GM12878 (cell line): Measurements from ENCODE around the gene TOP2A. TPM values are rescaled to one million over a fixed set of nuclear protein-coding genes. Genes with fewer than 3 reads are reported as not detected.

Source experiments
- BHLHE40 ChIP-seq, 2 experiments: fragments of 450-650 bp in 1 of 2; IDR thresholded peaks; 2 replicates each; pipeline ENCODE4 v1.6.1; 2011 to 2017; ENCODE audit warnings: low read depth in 2 of 2, borderline replicate concordance in 1 of 2, improper control_type of control experiment in 1 of 2, low read length in 1 of 2, mild to moderate bottlenecking in 1 of 2
- LARP7 ChIP-seq: fragments of 450-650 bp; IDR thresholded peaks from 2 replicates; pipeline ENCODE4 v1.6.1; 2017; ENCODE audit warnings: mild to moderate bottlenecking
- MYB ChIP-seq: fragments of 150-350 bp; IDR thresholded peaks from 2 replicates; pipeline ENCODE4 v1.6.1; 2014; ENCODE audit warnings: mild to moderate bottlenecking, low read depth, low read length, borderline replicate concordance
- MYC ChIP-seq: IDR thresholded peaks from 2 replicates; pipeline ENCODE4 v1.6.1; 2011; ENCODE audit warnings: mild to moderate bottlenecking, low read length, moderate library complexity, inconsistent platforms; ENCODE audit not compliant: insufficient read depth, insufficient replicate concordance, insufficient read length, severe bottlenecking
- RAD21 ChIP-seq: IDR thresholded peaks from 2 replicates; pipeline ENCODE4 v1.6.1; 2011; ENCODE audit warnings: mild to moderate bottlenecking, low read depth, low read length, moderate library complexity; ENCODE audit not compliant: insufficient read depth
- SREBF2 ChIP-seq: IDR thresholded peaks from 2 replicates; pipeline ENCODE4 v1.6.1; 2012; ENCODE audit warnings: mild to moderate bottlenecking, low read length
- YY1 ChIP-seq: IDR thresholded peaks from 2 replicates; pipeline ENCODE4 v1.6.1; 2011; ENCODE audit warnings: low read depth, mild to moderate bottlenecking, low read length
- ZNF274 ChIP-seq: IDR thresholded peaks from one replicate; pipeline ENCODE4 v1.8.0; 2011; ENCODE audit not compliant: insufficient read length, insufficient read depth
- polyA plus RNA-seq, 11 experiments: library from polyadenylated mRNA; depleted of rRNA in 4 of 11; unstranded in 6 of 11; stranded (reverse) in 5 of 11; fragments of >200 nt; fragmentation: Nextera tagmentation in 4 of 11; fragmentation: Illumina TruSeq in 1 of 11; extraction: Ambion mirVana in 4 of 11; extraction: Trizol in 1 of 11; gene quantifications; 1 replicate in 1 of 11; 2 replicates in 10 of 11; pipeline versions ENCODE4 v1.2.1 to v1.2.3, GENCODE V29; 2011 to 2016; ENCODE audit warnings: inconsistent platforms in 2 of 11, missing spikeins in 2 of 11, low read depth in 1 of 11
- total RNA-seq, 4 experiments: library from RNA; depleted of rRNA in 3 of 4; stranded (reverse); fragments of >200 nt in 3 of 4; fragmentation: Illumina TruSeq in 1 of 4; extraction: Trizol in 1 of 4; gene quantifications; 2 replicates each; pipeline versions ENCODE4 v1.2.1 to v1.2.3, GENCODE V29; 2013 to 2021
- TF ChIP-seq, protein P1 (sequence below): IDR thresholded peaks from 2 replicates; pipeline ENCODE4 v1.6.1; 2012; ENCODE audit warnings: mild to moderate bottlenecking, low read depth, low read length
- TF ChIP-seq, protein P2 (sequence below): IDR thresholded peaks from 2 replicates; pipeline ENCODE4 v1.6.1; 2011; ENCODE audit warnings: low read depth, mild to moderate bottlenecking, low read length, moderate library complexity, borderline replicate concordance; ENCODE audit errors: extremely low read depth
- TF ChIP-seq, protein P3 (sequence below): fragments of 450-650 bp; IDR thresholded peaks from 2 replicates; pipeline ENCODE4 v1.6.1; 2018; ENCODE audit warnings: borderline replicate concordance, mild to moderate bottlenecking; ENCODE audit not compliant: partially characterized antibody
- TF ChIP-seq, protein P4 (sequence below): fragments of 450-650 bp; IDR thresholded peaks from 2 replicates; pipeline ENCODE4 v1.6.1; 2016; ENCODE audit warnings: mild to moderate bottlenecking

Gene TOP2A
- total and polyA plus RNA-seq, 10 of the 15 experiments (the other 5 are each of a cell fraction or from before 2014, with no cell fraction given), result 117 to 275 (median 232) TPM

DNA sequence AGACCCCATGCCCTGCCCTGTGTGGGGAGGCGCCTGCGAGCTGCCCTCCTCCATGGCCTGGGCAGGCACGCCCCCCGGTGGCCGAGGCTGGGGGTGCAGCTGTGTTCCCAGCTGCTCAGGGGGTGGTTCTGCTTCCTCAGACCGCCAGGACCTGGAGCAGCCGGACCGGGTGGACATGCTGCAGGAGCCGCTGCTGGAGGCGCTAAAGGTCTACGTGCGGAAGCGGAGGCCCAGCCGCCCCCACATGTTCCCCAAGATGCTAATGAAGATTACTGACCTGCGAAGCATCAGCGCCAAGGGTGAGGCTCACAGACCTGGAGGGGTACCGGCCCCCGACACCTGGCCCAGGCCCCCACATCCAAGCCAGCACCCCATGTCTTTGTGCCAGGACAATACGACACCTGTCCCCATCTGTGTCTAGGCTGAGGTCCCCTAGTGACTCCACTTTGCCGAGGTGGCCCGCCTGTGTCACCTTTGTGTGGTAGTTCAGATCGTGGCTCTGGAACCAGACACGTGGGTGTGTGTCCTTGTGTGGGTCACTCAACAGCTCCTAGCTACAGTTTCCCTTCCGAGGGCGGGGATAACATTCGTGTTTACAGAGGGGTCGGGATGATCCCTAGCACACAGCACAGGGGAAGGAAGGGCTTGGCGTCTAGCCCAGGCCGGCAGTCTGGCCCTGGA lies 62.4 kb downstream of the TOP2A start (continued):
- TF ChIP-seq, protein P1, sequence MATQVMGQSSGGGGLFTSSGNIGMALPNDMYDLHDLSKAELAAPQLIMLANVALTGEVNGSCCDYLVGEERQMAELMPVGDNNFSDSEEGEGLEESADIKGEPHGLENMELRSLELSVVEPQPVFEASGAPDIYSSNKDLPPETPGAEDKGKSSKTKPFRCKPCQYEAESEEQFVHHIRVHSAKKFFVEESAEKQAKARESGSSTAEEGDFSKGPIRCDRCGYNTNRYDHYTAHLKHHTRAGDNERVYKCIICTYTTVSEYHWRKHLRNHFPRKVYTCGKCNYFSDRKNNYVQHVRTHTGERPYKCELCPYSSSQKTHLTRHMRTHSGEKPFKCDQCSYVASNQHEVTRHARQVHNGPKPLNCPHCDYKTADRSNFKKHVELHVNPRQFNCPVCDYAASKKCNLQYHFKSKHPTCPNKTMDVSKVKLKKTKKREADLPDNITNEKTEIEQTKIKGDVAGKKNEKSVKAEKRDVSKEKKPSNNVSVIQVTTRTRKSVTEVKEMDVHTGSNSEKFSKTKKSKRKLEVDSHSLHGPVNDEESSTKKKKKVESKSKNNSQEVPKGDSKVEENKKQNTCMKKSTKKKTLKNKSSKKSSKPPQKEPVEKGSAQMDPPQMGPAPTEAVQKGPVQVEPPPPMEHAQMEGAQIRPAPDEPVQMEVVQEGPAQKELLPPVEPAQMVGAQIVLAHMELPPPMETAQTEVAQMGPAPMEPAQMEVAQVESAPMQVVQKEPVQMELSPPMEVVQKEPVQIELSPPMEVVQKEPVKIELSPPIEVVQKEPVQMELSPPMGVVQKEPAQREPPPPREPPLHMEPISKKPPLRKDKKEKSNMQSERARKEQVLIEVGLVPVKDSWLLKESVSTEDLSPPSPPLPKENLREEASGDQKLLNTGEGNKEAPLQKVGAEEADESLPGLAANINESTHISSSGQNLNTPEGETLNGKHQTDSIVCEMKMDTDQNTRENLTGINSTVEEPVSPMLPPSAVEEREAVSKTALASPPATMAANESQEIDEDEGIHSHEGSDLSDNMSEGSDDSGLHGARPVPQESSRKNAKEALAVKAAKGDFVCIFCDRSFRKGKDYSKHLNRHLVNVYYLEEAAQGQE, result no peak
- TF ChIP-seq, protein P2, sequence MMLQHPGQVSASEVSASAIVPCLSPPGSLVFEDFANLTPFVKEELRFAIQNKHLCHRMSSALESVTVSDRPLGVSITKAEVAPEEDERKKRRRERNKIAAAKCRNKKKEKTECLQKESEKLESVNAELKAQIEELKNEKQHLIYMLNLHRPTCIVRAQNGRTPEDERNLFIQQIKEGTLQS, result no peak
- TF ChIP-seq, protein P3, sequence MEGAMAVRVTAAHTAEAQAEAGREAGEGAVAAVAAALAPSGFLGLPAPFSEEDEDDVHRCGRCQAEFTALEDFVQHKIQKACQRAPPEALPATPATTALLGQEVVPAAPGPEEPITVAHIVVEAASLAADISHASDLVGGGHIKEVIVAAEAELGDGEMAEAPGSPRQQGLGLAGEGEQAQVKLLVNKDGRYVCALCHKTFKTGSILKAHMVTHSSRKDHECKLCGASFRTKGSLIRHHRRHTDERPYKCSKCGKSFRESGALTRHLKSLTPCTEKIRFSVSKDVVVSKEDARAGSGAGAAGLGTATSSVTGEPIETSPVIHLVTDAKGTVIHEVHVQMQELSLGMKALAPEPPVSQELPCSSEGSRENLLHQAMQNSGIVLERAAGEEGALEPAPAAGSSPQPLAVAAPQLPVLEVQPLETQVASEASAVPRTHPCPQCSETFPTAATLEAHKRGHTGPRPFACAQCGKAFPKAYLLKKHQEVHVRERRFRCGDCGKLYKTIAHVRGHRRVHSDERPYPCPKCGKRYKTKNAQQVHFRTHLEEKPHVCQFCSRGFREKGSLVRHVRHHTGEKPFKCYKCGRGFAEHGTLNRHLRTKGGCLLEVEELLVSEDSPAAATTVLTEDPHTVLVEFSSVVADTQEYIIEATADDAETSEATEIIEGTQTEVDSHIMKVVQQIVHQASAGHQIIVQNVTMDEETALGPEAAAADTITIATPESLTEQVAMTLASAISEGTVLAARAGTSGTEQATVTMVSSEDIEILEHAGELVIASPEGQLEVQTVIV, result no peak
- 0 out of 2 replicates have a peak, but pooled peaks have one; percentile 48 for TF ChIP-seq LARP7
- TF ChIP-seq SREBF2, result no peak
- no peak for TF ChIP-seq MYC
- no peak for TF ChIP-seq ZNF274
- 0 out of 4 replicates have a peak, but pooled peaks of 1 of the 2 experiments have one; percentile 21 for TF ChIP-seq BHLHE40 (IDR thresholded peaks at IDR 0.05; ENCODE audit: borderline replicate concordance in 1 of 2, low read depth in 2 of 2, low read length in 1 of 2)
- peak; percentile 96 for TF ChIP-seq RAD21
- TF ChIP-seq MYB, result no peak
- TF ChIP-seq, protein P4, sequence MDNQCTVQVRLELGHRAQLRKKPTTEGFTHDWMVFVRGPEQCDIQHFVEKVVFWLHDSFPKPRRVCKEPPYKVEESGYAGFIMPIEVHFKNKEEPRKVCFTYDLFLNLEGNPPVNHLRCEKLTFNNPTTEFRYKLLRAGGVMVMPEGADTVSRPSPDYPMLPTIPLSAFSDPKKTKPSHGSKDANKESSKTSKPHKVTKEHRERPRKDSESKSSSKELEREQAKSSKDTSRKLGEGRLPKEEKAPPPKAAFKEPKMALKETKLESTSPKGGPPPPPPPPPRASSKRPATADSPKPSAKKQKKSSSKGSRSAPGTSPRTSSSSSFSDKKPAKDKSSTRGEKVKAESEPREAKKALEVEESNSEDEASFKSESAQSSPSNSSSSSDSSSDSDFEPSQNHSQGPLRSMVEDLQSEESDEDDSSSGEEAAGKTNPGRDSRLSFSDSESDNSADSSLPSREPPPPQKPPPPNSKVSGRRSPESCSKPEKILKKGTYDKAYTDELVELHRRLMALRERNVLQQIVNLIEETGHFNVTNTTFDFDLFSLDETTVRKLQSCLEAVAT, result no peak
- TF ChIP-seq YY1, result 0 out of 2 replicates have a peak, but pooled peaks have one; percentile 59
